ENCODE measurements around the gene ZFYVE19.
A peak's percentile ranks its signal among the peaks of the same experiment; 100 is the strongest.

ZFYVE19 gene

DNA sequence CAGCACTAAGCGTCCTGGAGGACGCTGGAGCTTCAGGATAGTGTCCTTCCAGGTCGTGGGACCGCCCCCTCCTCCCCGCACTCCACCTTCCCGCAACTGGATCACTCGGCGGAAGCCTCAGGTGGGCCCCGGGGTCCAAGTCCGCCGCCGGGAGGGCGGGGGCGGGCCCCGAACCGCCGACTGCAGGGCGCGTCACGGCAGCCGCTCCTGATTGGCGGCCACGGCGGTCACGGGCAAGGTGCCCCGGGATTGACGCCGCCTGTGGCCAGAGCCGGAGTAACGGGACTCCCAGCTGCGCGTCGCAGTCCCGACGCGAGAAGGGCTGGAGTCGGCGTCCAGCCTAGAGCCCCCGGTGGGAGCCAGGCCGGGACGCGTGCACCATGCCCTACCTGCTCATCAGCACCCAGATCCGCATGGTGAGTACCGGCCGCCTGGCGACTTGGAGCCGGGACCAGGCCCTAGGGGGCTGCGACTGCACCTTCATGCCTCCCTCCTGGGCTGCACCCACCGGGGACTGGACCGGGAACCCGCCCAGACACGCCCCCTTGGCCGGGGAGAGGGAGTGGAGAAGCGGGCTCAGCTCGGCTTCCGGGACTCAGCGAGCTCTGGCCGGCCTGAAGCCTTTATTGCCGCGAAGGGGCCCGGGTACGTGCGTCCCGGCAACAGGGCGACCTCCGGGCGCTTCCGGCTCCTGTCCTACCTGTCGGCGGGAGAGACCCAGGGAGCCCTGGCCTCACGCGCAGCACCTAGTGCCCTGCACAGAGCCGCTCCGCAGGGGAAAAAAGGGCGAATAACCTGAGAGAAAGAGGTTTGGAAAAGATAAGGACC is 42.9 kb upstream of the ZFYVE19 start, which contains the start of gene GCHFR:
GCHFR (plus strand) TSS at position 268 of the 828 bp plus-strand sequence; CDS start at position 381, 113 bp downstream.
- H3K4me1 ChIP-seq (ENCODE audit: insufficient read depth, low read length, poor library complexity, severe bottlenecking) = peaks cover 48% of the 10 kb centered on the region
- H3K4me2 ChIP-seq (ENCODE audit: low read depth, low read length, poor library complexity, severe bottlenecking) = peak within 1 kb of the TSS; percentile 95
- peaks cover 51% of the 10 kb centered on the region for H3K79me2 ChIP-seq (ENCODE audit: insufficient read depth, low read length)
- peaks cover 4% of the 10 kb centered on the region; the same call in 1 of the 2 replicates for H3F3A ChIP-seq (ENCODE audit: low read depth)
- H4K20me1 ChIP-seq (ENCODE audit: insufficient read depth, low read length, poor library complexity, severe bottlenecking) = peaks cover 7% of the 10 kb centered on the region
- H3K4me3 ChIP-seq (ENCODE audit: low read length, poor library complexity, severe bottlenecking) = peak within 1 kb of the TSS; percentile 98
- no peaks in the 10 kb centered on the region for H3K9me3 ChIP-seq (ENCODE audit: insufficient read depth, low read depth, low read length)
- TF ChIP-seq EZH2phosphoT487 (IDR thresholded peaks at IDR 0.05; ENCODE audit: borderline replicate concordance) = no peak
- TF ChIP-seq, protein P1, sequence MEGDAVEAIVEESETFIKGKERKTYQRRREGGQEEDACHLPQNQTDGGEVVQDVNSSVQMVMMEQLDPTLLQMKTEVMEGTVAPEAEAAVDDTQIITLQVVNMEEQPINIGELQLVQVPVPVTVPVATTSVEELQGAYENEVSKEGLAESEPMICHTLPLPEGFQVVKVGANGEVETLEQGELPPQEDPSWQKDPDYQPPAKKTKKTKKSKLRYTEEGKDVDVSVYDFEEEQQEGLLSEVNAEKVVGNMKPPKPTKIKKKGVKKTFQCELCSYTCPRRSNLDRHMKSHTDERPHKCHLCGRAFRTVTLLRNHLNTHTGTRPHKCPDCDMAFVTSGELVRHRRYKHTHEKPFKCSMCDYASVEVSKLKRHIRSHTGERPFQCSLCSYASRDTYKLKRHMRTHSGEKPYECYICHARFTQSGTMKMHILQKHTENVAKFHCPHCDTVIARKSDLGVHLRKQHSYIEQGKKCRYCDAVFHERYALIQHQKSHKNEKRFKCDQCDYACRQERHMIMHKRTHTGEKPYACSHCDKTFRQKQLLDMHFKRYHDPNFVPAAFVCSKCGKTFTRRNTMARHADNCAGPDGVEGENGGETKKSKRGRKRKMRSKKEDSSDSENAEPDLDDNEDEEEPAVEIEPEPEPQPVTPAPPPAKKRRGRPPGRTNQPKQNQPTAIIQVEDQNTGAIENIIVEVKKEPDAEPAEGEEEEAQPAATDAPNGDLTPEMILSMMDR (conservative IDR thresholded peaks at IDR 0.05; ENCODE audit: low read length) = peak; percentile 43
- H3K9ac ChIP-seq (ENCODE audit: low read depth, low read length, poor library complexity, severe bottlenecking) = peak within 1 kb of the TSS; percentile 84
- H3K27me3 ChIP-seq (ENCODE audit: insufficient read depth, low read length, poor library complexity, severe bottlenecking) = no peaks in the 10 kb centered on the region
- no peaks in the 10 kb centered on the region for H3K9me2 ChIP-seq (replicated peaks; ENCODE audit: low read depth, low read length)
- no peaks in the 10 kb centered on the region; the same call in 1 of the 2 replicates for H3K36me3 ChIP-seq (ENCODE audit: insufficient read depth, low read length)
- H2AFZ ChIP-seq (ENCODE audit: low read length) = peak within 1 kb of the TSS; percentile 78

GRCh38 chr15:40764629-40765103 is 42.2 kb upstream of the ZFYVE19 start:
- Histone ChIP-seq H3K79me2 (ENCODE audit: insufficient read depth, low read length) (peaks cover 51% of the 10 kb centered on the region), H3K9me2 (replicated peaks; ENCODE audit: low read depth, low read length) (no peaks in the 10 kb centered on the region), H3K9me3 (ENCODE audit: insufficient read depth, low read depth, low read length) (no peaks in the 10 kb centered on the region), H3K9ac (ENCODE audit: low read depth, low read length, poor library complexity, severe bottlenecking) (peak overlapping the region; percentile 84), H3K4me2 (ENCODE audit: low read depth, low read length, poor library complexity, severe bottlenecking) (peak overlapping the region; percentile 95), H3K36me3 (ENCODE audit: insufficient read depth, low read length) (no peaks in the 10 kb centered on the region; the same call in 1 of the 2 replicates), H3F3A (ENCODE audit: low read depth) (peaks cover 9% of the 10 kb centered on the region), H3K27me3 (ENCODE audit: insufficient read depth, low read length, poor library complexity, severe bottlenecking) (no peaks in the 10 kb centered on the region), H3K4me1 (ENCODE audit: insufficient read depth, low read length, poor library complexity, severe bottlenecking) (peaks cover 53% of the 10 kb centered on the region), H4K20me1 (ENCODE audit: insufficient read depth, low read length, poor library complexity, severe bottlenecking) (peaks cover 7% of the 10 kb centered on the region), H3K4me3 (ENCODE audit: low read length, poor library complexity, severe bottlenecking) (peak overlapping the region; percentile 98), H2AFZ (ENCODE audit: low read length) (peak overlapping the region; percentile 78)
- TF ChIP-seq, protein P1 (conservative IDR thresholded peaks at IDR 0.05; ENCODE audit: low read length) = no peak
- TF ChIP-seq EZH2phosphoT487 (IDR thresholded peaks at IDR 0.05; ENCODE audit: borderline replicate concordance) = no peak

DNA sequence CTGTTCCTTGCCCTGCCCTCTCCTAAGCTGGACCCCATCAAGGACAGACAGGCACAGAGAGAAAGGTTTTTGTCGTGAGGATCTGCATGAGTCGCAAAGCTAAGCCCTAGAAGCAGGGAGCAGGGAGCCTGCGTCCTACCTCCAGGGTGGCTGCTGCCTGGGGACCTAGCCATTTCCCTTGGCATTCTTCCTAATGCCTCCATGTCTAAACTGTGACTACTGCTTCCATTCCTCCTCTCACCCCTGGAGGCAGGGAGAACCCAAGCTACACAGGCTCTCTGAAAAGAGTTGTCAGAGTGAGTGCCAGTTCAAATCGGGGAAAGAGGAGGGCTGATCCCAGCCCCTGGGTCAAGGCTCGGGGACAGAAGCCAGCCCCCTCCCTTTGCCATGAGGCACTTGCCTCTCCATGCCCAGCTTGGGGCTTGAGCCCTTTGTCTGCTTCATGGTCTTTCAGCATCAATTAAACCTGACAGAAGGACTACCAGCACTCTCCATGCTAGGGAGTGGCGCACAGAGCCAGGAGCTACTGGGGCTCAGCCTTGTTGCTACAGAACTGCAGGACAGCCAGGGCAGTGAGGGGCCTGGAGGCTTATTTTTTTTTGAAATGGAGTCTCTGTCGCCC is 40.6 kb upstream of the ZFYVE19 start:
- H3K4me2 ChIP-seq (ENCODE audit: low read depth, low read length, poor library complexity, severe bottlenecking) = peak overlapping the region; percentile 95
- peaks cover 13% of the 10 kb centered on the region for H3F3A ChIP-seq (ENCODE audit: low read depth)
- TF ChIP-seq, protein P1 (conservative IDR thresholded peaks at IDR 0.05; ENCODE audit: low read length) = no peak
- no peak for TF ChIP-seq EZH2phosphoT487 (IDR thresholded peaks at IDR 0.05; ENCODE audit: borderline replicate concordance)
- H3K9me3 ChIP-seq (ENCODE audit: insufficient read depth, low read depth, low read length) = no peaks in the 10 kb centered on the region
- no peaks in the 10 kb centered on the region for H3K9me2 ChIP-seq (replicated peaks; ENCODE audit: low read depth, low read length)
- peaks cover 7% of the 10 kb centered on the region for H4K20me1 ChIP-seq (ENCODE audit: insufficient read depth, low read length, poor library complexity, severe bottlenecking)
- H3K27me3 ChIP-seq (ENCODE audit: insufficient read depth, low read length, poor library complexity, severe bottlenecking) = no peaks in the 10 kb centered on the region
- no peaks in the 10 kb centered on the region; the same call in 1 of the 2 replicates for H3K36me3 ChIP-seq (ENCODE audit: insufficient read depth, low read length)
- peaks cover 68% of the 10 kb centered on the region for H3K4me1 ChIP-seq (ENCODE audit: insufficient read depth, low read length, poor library complexity, severe bottlenecking)
- peak overlapping the region; percentile 98 for H3K4me3 ChIP-seq (ENCODE audit: low read length, poor library complexity, severe bottlenecking)
- no peak overlapping the region for H2AFZ ChIP-seq (ENCODE audit: low read length)
- H3K79me2 ChIP-seq (ENCODE audit: insufficient read depth, low read length) = peaks cover 51% of the 10 kb centered on the region
- peak overlapping the region; percentile 84 for H3K9ac ChIP-seq (ENCODE audit: low read depth, low read length, poor library complexity, severe bottlenecking)

All from Loucy (cell line).